ENCODE measurements around the gene POU6F2.

DNA sequence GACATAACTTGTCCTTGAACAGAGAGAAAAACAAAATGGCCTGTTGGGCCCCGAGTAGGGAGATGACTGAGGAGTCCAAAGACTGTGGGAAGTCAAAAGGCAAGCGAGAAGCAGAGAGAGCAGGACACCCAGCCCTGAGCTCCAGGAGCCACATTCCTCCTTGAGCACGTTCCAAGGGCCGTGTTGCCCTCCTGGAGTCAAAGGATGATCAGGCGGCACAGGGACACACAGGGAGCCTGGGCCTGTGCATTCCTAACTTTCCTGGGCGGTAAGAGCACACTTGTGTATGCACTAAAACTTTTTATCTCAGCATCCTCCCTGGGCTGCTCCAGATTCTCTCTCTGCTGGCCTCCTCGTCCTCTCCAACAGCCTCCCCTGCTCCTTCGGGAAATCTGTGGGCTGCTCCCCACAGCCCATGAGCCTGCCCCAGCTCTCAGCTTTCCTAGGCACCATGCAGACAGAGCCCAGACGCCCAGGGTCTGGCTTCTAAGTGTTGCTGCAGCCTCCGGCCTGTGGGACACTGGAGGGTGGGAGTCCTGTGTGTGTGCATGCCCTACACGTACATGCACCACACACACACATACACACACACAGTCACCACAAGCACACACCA, 281.8 kb downstream of the POU6F2 start:
- TF ChIP-seq POLR2AphosphoS5 (IDR thresholded peaks at IDR 0.05): no peak
- TF ChIP-seq, protein P1, sequence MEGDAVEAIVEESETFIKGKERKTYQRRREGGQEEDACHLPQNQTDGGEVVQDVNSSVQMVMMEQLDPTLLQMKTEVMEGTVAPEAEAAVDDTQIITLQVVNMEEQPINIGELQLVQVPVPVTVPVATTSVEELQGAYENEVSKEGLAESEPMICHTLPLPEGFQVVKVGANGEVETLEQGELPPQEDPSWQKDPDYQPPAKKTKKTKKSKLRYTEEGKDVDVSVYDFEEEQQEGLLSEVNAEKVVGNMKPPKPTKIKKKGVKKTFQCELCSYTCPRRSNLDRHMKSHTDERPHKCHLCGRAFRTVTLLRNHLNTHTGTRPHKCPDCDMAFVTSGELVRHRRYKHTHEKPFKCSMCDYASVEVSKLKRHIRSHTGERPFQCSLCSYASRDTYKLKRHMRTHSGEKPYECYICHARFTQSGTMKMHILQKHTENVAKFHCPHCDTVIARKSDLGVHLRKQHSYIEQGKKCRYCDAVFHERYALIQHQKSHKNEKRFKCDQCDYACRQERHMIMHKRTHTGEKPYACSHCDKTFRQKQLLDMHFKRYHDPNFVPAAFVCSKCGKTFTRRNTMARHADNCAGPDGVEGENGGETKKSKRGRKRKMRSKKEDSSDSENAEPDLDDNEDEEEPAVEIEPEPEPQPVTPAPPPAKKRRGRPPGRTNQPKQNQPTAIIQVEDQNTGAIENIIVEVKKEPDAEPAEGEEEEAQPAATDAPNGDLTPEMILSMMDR (IDR thresholded peaks at IDR 0.05): no peak
- no peak for TF ChIP-seq POLR2A (IDR thresholded peaks at IDR 0.05)
- no peak for TF ChIP-seq EP300 (IDR thresholded peaks at IDR 0.05)
